Caco-2 (cell line): ENCODE results near the gene COMMD3. TPM values are rescaled to one million over a fixed set of nuclear protein-coding genes. Genes with fewer than 3 reads are reported as not detected.
A peak's percentile ranks its signal among the peaks of the same experiment; 100 is the strongest.

ENCODE experiments used
- BruUV-seq: library from RNA; stranded (reverse); fragments of 400-500 nt; replicated peaks from 2 replicates; lab custom pipeline; 2021; lab: Mats Ljungman, UMichigan
- CTCF ChIA-PET: fragments of 300-600 bp; sonication (Branson Sonifier 250); formaldehyde crosslinking; loops from one replicate; lab custom pipeline; 2022; ENCODE audit warnings: antibody characterized with exemption; lab: Charles Lee
- POLR2A ChIA-PET: fragments of 300-600 bp; sonication (Branson Sonifier 250); formaldehyde crosslinking; loops from one replicate; lab custom pipeline; 2022; ENCODE audit warnings: antibody characterized with exemption; lab: Charles Lee
- DNase-seq, 2 experiments: peaks; one replicate each; pipeline versions ENCODE4 v3.0.0 to v3.0.0-alpha.2; 2020 to 2022
- H3K27me3 ChIP-seq: replicated peaks from 2 replicates; pipeline ENCODE4 v1.6.0; 2011; ENCODE audit warnings: low read length; ENCODE audit not compliant: control insufficient read depth, insufficient read depth
- H3K36me3 ChIP-seq: 2 replicates; pipeline ENCODE4 v1.5.1; 2011; ENCODE audit warnings: low read length; ENCODE audit not compliant: control insufficient read depth, insufficient read depth
- H3K4me1 ChIP-seq: fragments of 250-450 bp; sonication (Bioruptor Pico); 2 replicates; pipeline ENCODE4 v1.5.1; 2020; ENCODE audit warnings: mild to moderate bottlenecking
- H3K4me3 ChIP-seq: 2 replicates; pipeline ENCODE4 v1.5.1; 2011; ENCODE audit warnings: low read depth, mild to moderate bottlenecking, control low read depth, low read length
- H3K9me3 ChIP-seq: fragments of 250-450 bp; sonication (Bioruptor Pico); 2 replicates; pipeline ENCODE4 v1.5.1; 2020; ENCODE audit warnings: mild to moderate bottlenecking, moderate library complexity
- H3K27ac Mint-ChIP-seq: one replicate; pipeline ENCODE4 v1.8.0; 2022; ENCODE audit warnings: mixed read lengths; ENCODE audit not compliant: unreplicated experiment
- H3K27me3 Mint-ChIP-seq: one replicate; pipeline ENCODE4 v1.8.0; 2022; ENCODE audit warnings: mixed read lengths; ENCODE audit not compliant: insufficient read depth, unreplicated experiment
- H3K36me3 Mint-ChIP-seq: one replicate; pipeline ENCODE4 v1.8.0; 2022; ENCODE audit warnings: mild to moderate bottlenecking, mixed read lengths; ENCODE audit not compliant: insufficient read depth, unreplicated experiment
- H3K4me1 Mint-ChIP-seq: one replicate; pipeline ENCODE4 v1.8.0; 2022; ENCODE audit warnings: low read depth, mixed read lengths; ENCODE audit not compliant: unreplicated experiment
- H3K4me3 Mint-ChIP-seq: one replicate; pipeline ENCODE4 v1.8.0; 2022; ENCODE audit warnings: mild to moderate bottlenecking, moderate library complexity, mixed read lengths; ENCODE audit not compliant: unreplicated experiment
- H3K9me3 Mint-ChIP-seq: one replicate; pipeline ENCODE4 v1.8.0; 2022; ENCODE audit warnings: mixed read lengths; ENCODE audit not compliant: unreplicated experiment
- intact Hi-C: fragments of 100-400 bp; cut with micrococcal nuclease; formaldehyde crosslinking; loops from one replicate; pipeline ENCODE4 v1.10.0; 2022; ENCODE audit not compliant: unreplicated experiment
- total RNA-seq: library from RNA; stranded (reverse); gene quantifications from 2 replicates; pipeline ENCODE4 v1.2.3, GENCODE V29; 2022
- TF ChIP-seq, protein P1 (sequence below), 2 experiments: fragments of 200-600 bp in 1 of 2; IDR thresholded peaks; 1 replicate in 1 of 2; 2 replicates in 1 of 2; pipeline versions ENCODE4 v1.5.1 to v1.8.0; 2011 to 2022; ENCODE audit warnings: antibody characterized with exemption in 1 of 2, control low read depth in 1 of 2, inconsistent platforms in 1 of 2, low read depth in 1 of 2, low read length in 1 of 2, mild to moderate bottlenecking in 1 of 2, moderate library complexity in 1 of 2; ENCODE audit not compliant: insufficient read depth in 1 of 2, severe bottlenecking in 1 of 2, unreplicated experiment in 1 of 2

COMMD3 gene
- total RNA-seq, 1 experiment from 2014 or later = 50.7 TPM

DNA sequence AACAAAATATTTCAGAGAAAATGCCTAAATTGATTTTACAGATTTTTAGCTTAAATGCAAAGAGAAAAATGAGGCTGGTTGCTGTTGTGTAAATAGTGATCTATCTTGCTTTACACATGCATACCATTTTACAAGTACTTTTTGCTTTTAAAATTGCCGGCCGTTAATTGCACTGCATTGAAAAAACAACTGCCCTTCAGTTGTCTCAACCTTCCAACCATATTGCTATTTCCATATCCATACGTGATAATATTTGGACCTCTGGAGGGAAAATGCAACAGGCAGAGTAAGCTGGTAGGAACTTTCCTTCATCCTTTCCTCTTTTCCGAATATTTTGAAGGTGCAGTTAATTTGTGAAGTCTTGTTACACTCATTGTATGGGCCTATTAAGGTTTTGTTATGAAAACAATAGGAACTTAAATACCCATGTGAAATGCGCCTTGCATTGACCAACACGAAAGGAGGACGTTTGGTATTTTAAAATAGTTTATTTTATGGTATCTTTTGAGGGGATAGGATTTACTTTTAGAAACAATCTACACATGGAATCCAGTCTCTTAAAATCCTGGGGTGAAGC is 16.0 kb downstream of the COMMD3 start:
- Mint-ChIP-seq H3K4me1 (no peaks in the 10 kb centered on the region), H3K27ac (no peak overlapping the region), H3K27me3 (no peaks in the 10 kb centered on the region), H3K9me3 (no peaks in the 10 kb centered on the region), H3K4me3 (no peak overlapping the region), H3K36me3 (peaks cover 45% of the 10 kb centered on the region)
- Histone ChIP-seq H3K9me3 (no peaks in the 10 kb centered on the region), H3K4me3 (no peak overlapping the region), H3K4me1 (no peaks in the 10 kb centered on the region), H3K27me3 (no peaks in the 10 kb centered on the region), H3K36me3 (peaks cover 2% of the 10 kb centered on the region; the same call in 1 of the 2 replicates)
- CTCF ChIA-PET = no interaction called here
- TF ChIP-seq, protein P1, sequence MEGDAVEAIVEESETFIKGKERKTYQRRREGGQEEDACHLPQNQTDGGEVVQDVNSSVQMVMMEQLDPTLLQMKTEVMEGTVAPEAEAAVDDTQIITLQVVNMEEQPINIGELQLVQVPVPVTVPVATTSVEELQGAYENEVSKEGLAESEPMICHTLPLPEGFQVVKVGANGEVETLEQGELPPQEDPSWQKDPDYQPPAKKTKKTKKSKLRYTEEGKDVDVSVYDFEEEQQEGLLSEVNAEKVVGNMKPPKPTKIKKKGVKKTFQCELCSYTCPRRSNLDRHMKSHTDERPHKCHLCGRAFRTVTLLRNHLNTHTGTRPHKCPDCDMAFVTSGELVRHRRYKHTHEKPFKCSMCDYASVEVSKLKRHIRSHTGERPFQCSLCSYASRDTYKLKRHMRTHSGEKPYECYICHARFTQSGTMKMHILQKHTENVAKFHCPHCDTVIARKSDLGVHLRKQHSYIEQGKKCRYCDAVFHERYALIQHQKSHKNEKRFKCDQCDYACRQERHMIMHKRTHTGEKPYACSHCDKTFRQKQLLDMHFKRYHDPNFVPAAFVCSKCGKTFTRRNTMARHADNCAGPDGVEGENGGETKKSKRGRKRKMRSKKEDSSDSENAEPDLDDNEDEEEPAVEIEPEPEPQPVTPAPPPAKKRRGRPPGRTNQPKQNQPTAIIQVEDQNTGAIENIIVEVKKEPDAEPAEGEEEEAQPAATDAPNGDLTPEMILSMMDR (IDR thresholded peaks at IDR 0.05; ENCODE audit: insufficient read depth in 1 of 2, low read depth in 1 of 2, low read length in 1 of 2, severe bottlenecking in 1 of 2, unreplicated experiment in 1 of 2) = no peak
- POLR2A ChIA-PET = interaction anchor here (0.6 kb wide), 1 partner anchor 297 kb away, joined by 4 read pairs; no protein-coding TSS in a partner anchor
- intact Hi-C loops = no loop called here
- BruUV-seq = no TSS peak
- no peak for DNase-seq

DNA sequence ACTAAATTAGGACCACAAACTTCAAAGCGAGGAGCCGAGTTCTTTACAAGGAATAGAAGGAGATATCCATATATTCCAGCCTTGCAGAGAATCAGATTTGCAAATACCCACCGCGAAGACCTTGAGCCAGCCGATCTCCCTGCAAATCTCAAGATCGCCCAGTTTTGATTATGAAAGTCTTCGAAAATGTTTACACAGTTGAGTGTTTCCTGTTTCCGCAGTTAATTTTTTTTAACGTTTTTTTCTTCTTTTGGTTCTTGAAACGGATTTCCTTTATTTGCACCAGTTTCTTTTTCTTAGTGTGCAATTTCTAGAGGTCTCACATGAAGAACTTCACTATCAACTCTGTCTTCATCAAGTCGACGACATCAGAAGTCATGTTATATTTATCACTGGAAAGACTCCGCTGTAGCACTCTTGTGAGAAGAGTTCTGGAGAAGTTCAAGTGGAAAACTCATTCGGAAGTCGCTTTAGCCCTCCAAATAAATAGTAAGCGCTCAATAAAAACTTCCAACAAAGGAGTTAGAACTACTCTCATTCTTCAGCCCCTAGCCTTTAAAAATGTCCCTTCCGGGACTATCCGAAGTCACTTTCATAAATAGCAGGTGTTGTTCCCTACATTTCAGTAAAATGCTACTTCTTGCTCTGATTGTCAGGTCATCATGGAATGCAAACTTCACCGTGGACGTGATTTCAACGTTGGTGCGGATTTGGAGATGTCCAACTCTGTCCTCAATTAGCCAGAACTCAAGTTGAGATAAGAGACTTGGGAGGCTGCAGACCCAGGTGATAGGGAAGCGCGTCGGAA is 17.2 kb downstream of the COMMD3 start:
- no TSS peak for BruUV-seq
- H3K4me3 ChIP-seq = no peak overlapping the region
- intact Hi-C loops = no loop called here
- Mint-ChIP-seq H3K9me3 (no peaks in the 10 kb centered on the region), H3K36me3 (peaks cover 43% of the 10 kb centered on the region), H3K4me1 (no peaks in the 10 kb centered on the region), H3K27me3 (peaks cover 2% of the 10 kb centered on the region), H3K4me3 (no peak overlapping the region), H3K27ac (peak overlapping the region; percentile 7)
- H3K27me3 ChIP-seq = no peaks in the 10 kb centered on the region
- TF ChIP-seq, protein P1 (IDR thresholded peaks at IDR 0.05; ENCODE audit: insufficient read depth in 1 of 2, low read depth in 1 of 2, low read length in 1 of 2, severe bottlenecking in 1 of 2, unreplicated experiment in 1 of 2) = no peak
- ChIA-PET CTCF (no interaction called here), POLR2A (no interaction called here)
- peaks cover 2% of the 10 kb centered on the region; the same call in 1 of the 2 replicates for H3K36me3 ChIP-seq
- no peaks in the 10 kb centered on the region for H3K9me3 ChIP-seq
- no peaks in the 10 kb centered on the region for H3K4me1 ChIP-seq
- DNase-seq = no peak

DNA sequence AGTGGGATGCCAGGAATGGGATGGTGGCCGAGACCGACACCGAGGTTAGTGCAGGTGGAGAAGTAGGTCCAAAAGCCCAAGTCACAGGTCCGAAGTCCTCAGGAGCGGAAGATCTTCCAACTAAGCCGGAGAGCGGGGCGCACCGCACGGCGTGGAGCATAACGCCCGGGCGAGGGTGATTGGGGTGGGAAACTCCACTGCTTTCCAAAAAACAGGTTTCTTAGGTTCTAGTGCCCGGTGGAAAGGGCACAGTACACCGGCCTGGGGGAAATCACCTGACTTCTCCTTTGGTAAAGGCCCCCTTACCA is 17.7 kb downstream of the COMMD3 start:
- no peaks in the 10 kb centered on the region for H3K27me3 ChIP-seq
- intact Hi-C loops = no loop called here
- H3K4me1 ChIP-seq = no peaks in the 10 kb centered on the region
- ChIA-PET CTCF (no interaction called here), POLR2A (no interaction called here)
- H3K4me3 Mint-ChIP-seq = no peak overlapping the region
- no peaks in the 10 kb centered on the region for H3K4me1 Mint-ChIP-seq
- H3K36me3 Mint-ChIP-seq = peaks cover 43% of the 10 kb centered on the region
- no peak for DNase-seq
- TF ChIP-seq, protein P1 (IDR thresholded peaks at IDR 0.05; ENCODE audit: insufficient read depth in 1 of 2, low read depth in 1 of 2, low read length in 1 of 2, severe bottlenecking in 1 of 2, unreplicated experiment in 1 of 2) = no peak
- peak overlapping the region; percentile 7 for H3K27ac Mint-ChIP-seq
- no peak overlapping the region for H3K4me3 ChIP-seq
- peaks cover 2% of the 10 kb centered on the region for H3K27me3 Mint-ChIP-seq
- H3K9me3 Mint-ChIP-seq = no peaks in the 10 kb centered on the region
- H3K9me3 ChIP-seq = no peaks in the 10 kb centered on the region
- no TSS peak for BruUV-seq
- H3K36me3 ChIP-seq = peaks cover 2% of the 10 kb centered on the region; the same call in 1 of the 2 replicates
